AG10803 (cell line): Measurements from ENCODE around the gene LRRC15.

Experiments used
- DNase-seq: peaks from one replicate; pipeline ENCODE4 v3.0.0; 2010; ENCODE audit warnings: low read depth
- H3K4me3 ChIP-seq: 2 replicates; pipeline ENCODE4 v1.5.1; 2011; ENCODE audit warnings: mild to moderate bottlenecking, low read length, control low read depth
- TF ChIP-seq, protein P1 (sequence below): conservative IDR thresholded peaks from 2 replicates; pipeline ENCODE4 v1.5.1; 2011; ENCODE audit warnings: mild to moderate bottlenecking, low read length, control low read depth, inconsistent platforms

The LRRC15 gene

DNA sequence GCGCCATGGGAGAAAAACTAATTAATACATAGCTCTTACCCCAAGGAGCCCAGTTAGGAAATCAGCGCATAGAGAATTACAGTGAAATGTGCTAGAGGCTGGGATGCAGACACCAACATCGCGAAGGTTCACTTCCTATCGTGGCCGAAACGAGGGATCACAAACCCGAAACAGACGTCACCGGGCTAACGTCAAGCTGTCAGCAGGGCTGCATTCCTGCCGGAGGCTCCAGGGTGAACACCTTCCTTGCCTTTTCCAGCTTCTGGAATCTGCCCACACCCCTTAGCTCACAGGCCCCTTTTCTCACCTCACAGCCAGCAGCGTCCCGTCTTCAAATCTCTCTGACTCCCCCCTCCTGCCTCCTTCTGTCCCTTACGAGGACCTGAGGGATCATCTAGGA, 16.5 kb upstream of the LRRC15 start:
- DNase-seq, result no peak
- TF ChIP-seq, protein P1, sequence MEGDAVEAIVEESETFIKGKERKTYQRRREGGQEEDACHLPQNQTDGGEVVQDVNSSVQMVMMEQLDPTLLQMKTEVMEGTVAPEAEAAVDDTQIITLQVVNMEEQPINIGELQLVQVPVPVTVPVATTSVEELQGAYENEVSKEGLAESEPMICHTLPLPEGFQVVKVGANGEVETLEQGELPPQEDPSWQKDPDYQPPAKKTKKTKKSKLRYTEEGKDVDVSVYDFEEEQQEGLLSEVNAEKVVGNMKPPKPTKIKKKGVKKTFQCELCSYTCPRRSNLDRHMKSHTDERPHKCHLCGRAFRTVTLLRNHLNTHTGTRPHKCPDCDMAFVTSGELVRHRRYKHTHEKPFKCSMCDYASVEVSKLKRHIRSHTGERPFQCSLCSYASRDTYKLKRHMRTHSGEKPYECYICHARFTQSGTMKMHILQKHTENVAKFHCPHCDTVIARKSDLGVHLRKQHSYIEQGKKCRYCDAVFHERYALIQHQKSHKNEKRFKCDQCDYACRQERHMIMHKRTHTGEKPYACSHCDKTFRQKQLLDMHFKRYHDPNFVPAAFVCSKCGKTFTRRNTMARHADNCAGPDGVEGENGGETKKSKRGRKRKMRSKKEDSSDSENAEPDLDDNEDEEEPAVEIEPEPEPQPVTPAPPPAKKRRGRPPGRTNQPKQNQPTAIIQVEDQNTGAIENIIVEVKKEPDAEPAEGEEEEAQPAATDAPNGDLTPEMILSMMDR, result no peak
- H3K4me3 ChIP-seq, result no peak overlapping the region

- no peak for DNase-seq
- no peak overlapping the region for H3K4me3 ChIP-seq
- TF ChIP-seq, protein P1, result no peak
These were observed 15.0 kb upstream of the LRRC15 start for GRCh38 chr3:194384569-194385001.

DNA sequence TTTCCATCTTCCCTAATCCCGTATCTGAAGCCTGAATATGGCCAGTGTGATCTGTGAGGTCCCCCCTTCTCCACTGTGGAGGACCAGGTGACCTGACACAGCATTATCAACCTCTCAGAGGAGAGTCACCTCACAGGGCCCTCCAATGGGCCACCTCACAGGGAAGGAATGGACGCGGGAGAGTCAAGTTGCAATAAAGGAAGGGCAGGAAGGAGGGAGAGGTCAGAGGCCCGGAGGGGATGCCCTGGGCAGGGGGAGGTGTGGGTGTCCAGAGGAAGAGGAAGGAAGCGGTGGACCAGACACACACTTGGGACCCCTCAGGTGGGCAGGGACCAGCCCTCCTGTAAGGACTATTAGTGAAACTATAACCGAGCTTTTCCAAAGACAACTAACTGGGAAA, 14.6 kb upstream of the LRRC15 start:
- no peak for DNase-seq
- H3K4me3 ChIP-seq, result no peak overlapping the region
- TF ChIP-seq, protein P1, result no peak

GRCh38 chr3:194383276-194383940, 13.9 kb upstream of the LRRC15 start:
- H3K4me3 ChIP-seq, result no peak overlapping the region
- TF ChIP-seq, protein P1, result no peak
- DNase-seq, result no peak

DNA sequence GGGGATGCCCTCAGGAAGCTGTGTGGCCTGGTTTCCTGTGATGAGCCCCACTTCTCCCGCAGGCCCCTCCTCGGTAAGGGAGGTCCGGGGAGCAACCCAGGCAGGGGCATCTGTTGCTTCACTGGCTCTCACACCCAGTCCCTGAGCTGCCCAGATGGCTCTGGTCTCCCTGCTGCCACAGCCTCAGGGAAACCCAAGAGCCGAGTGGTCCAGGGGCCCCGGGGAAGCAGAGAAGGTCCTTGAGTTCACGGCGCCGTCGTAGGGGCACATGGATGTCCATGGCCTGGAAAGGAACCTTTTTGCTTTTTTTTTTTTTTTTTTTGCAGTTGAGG, 13.3 kb upstream of the LRRC15 start:
- DNase-seq, result no peak
- TF ChIP-seq, protein P1, result no peak
- H3K4me3 ChIP-seq, result no peak overlapping the region

DNA sequence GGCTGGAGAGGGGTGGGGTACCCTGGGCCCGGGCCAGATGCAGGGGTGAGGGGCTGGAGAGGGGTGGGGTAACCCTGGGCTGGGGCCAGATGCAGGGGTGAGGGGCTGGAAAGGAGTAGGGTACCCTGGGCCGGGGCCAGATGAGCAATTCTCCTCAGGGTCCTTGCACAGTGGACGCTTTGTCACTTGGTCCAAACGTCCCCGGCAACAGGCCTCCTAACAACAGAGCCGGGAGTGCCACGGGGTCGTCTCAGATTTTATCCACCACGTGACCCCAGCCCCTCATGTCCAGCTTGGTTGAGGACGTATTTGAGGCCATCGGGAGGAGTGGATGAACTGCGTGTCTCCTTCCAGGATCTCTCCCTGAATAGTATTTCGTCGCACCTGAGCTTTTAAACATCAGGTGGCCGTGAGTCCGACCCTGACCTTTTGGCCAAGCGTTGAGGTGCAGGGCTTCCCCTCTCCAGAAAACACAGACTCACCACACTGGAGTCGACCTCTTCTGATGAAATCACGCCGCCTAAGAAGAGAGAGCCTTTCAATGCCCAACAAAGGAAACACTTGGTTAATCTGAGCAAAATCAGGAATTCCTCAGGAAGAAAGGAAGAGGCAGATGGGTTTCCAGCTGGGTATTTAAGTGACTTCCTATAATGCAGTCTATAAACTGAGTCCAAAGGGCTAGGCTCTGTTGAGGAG, 12.8 kb upstream of the LRRC15 start:
- no peak for DNase-seq
- TF ChIP-seq, protein P1, result no peak
- no peak overlapping the region for H3K4me3 ChIP-seq

DNA sequence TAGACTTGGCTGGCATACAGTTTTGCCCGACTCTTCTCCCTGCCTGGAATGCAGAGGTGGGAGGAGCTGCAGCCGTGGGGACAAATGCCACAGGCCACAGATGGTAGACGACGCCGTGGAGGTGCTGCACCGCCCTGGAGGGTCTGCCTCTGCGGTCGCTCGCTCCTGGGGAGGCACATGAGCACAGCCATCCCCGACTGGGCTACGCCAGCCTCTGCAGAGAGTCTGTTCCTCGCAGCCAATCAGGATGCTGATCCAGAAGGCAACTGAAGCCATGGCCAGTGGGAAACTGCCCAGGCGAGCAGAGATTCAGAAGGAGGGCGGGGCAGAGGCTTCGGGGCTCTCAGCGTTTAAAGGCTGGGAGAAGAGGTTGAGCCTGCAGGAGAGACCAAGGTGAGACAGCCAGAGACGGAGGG, 11.9 kb upstream of the LRRC15 start:
- H3K4me3 ChIP-seq, result no peak overlapping the region
- DNase-seq, result no peak
- TF ChIP-seq, protein P1, result no peak
